Measurements from ENCODE around the gene MYADML2.

- no peak for TF ChIP-seq YY1 (IDR thresholded peaks at IDR 0.05; ENCODE audit: insufficient read depth, insufficient read length)
- no peak for TF ChIP-seq SUZ12 (IDR thresholded peaks at IDR 0.05; ENCODE audit: extremely low read depth, insufficient read depth, insufficient read length)
Measured at GRCh38 chr17:81991684-81992305, 44.8 kb upstream of the MYADML2 start.
